ENCODE measurements around the gene PGLYRP3.

PGLYRP3 gene

GRCh38 chr1:153341431-153341934, 28.7 kb upstream of the PGLYRP3 start:
- TF ChIP-seq CTCF (conservative IDR thresholded peaks at IDR 0.05; ENCODE audit: low read length): no peak
- no peak overlapping the region for H3K4me3 ChIP-seq (ENCODE audit: low read length)
- no peak for DNase-seq (ENCODE audit: low read depth)

GRCh38 chr1:153340356-153340755, 27.6 kb upstream of the PGLYRP3 start:
- TF ChIP-seq CTCF (conservative IDR thresholded peaks at IDR 0.05; ENCODE audit: low read length): no peak
- DNase-seq (ENCODE audit: low read depth): no peak
- no peak overlapping the region for H3K4me3 ChIP-seq (ENCODE audit: low read length)

- no peak for TF ChIP-seq CTCF (conservative IDR thresholded peaks at IDR 0.05; ENCODE audit: low read length)
- no peak overlapping the region for H3K4me3 ChIP-seq (ENCODE audit: low read length)
- DNase-seq (ENCODE audit: low read depth): no peak
Measured at GRCh38 chr1:153339802-153340201, 27.1 kb upstream of the PGLYRP3 start.

GRCh38 chr1:153337980-153338853, 25.5 kb upstream of the PGLYRP3 start:
- DNase-seq (ENCODE audit: low read depth): no peak
- H3K4me3 ChIP-seq (ENCODE audit: low read length): no peak overlapping the region
- TF ChIP-seq CTCF (conservative IDR thresholded peaks at IDR 0.05; ENCODE audit: low read length): no peak

- DNase-seq (ENCODE audit: low read depth): no peak
- TF ChIP-seq CTCF (conservative IDR thresholded peaks at IDR 0.05; ENCODE audit: low read length): no peak
- H3K4me3 ChIP-seq (ENCODE audit: low read length): no peak overlapping the region
Measured at GRCh38 chr1:153336650-153337049, 23.9 kb upstream of the PGLYRP3 start.

GRCh38 chr1:153333902-153334301, 21.1 kb upstream of the PGLYRP3 start:
- DNase-seq (ENCODE audit: low read depth): no peak
- no peak overlapping the region for H3K4me3 ChIP-seq (ENCODE audit: low read length)
- no peak for TF ChIP-seq CTCF (conservative IDR thresholded peaks at IDR 0.05; ENCODE audit: low read length)

GRCh38 chr1:153324912-153325311, 12.2 kb upstream of the PGLYRP3 start:
- no peak for DNase-seq (ENCODE audit: low read depth)
- H3K4me3 ChIP-seq (ENCODE audit: low read length): no peak overlapping the region
- TF ChIP-seq CTCF (conservative IDR thresholded peaks at IDR 0.05; ENCODE audit: low read length): no peak

All from AG10803 (cell line).